IMR-90 (cell line): ENCODE results near the gene RETREG1. TPM values are rescaled to one million over a fixed set of nuclear protein-coding genes. Genes with fewer than 3 reads are reported as not detected.

Experiments
- ATAC-seq: fragments of 200-7000 bp; cut with Tn5 transposase; 2 replicates; pipeline ENCODE4 v1.9.1; 2020; ENCODE audit warnings: low read depth, mild to moderate bottlenecking, moderate library complexity
- BruUV-seq: library from RNA; stranded (reverse); fragments of 400-500 nt; replicated peaks from 2 replicates; lab custom pipeline; 2021; lab: Mats Ljungman, UMichigan
- CTCF ChIA-PET: fragments of 300-600 bp; formaldehyde crosslinking; extraction: SDS; loops from one replicate; lab custom pipeline; 2021; ENCODE audit warnings: antibody characterized with exemption; lab: Yijun Ruan, JAX
- POLR2A ChIA-PET: fragments of 300-600 bp; sonication (Branson Sonifier 250); formaldehyde crosslinking; loops from one replicate; lab custom pipeline; 2022; ENCODE audit warnings: antibody characterized with exemption; ENCODE audit not compliant: unreplicated experiment; lab: Charles Lee
- DNase-seq: peaks from one replicate; pipeline ENCODE4 v3.0.0; 2013
- H2AFZ ChIP-seq: replicated peaks from 2 replicates; pipeline ENCODE3; 2013; ENCODE audit warnings: low read length, mild to moderate bottlenecking; ENCODE audit not compliant: poor library complexity
- H2AK5ac ChIP-seq: 2 replicates; pipeline ENCODE4 v1.6.1; 2013; ENCODE audit warnings: low read depth, low read length, inconsistent platforms
- H2AK9ac ChIP-seq: replicated peaks from 2 replicates; pipeline ENCODE3; 2013; ENCODE audit warnings: mild to moderate bottlenecking, low read depth, low read length, moderate library complexity; ENCODE audit not compliant: poor library complexity
- H2BK120ac ChIP-seq: 2 replicates; pipeline ENCODE4 v1.6.1; 2013; ENCODE audit warnings: low read depth, low read length, inconsistent platforms
- H2BK15ac ChIP-seq: 3 replicates; pipeline ENCODE4 v1.6.1; 2013; ENCODE audit warnings: low read depth, low read length, inconsistent platforms
- H2BK20ac ChIP-seq: 2 replicates; pipeline ENCODE4 v1.6.1; 2013; ENCODE audit warnings: low read depth, mild to moderate bottlenecking, inconsistent platforms, low read length, moderate library complexity
- H2BK5ac ChIP-seq: 2 replicates; pipeline ENCODE4 v1.6.1; 2013; ENCODE audit warnings: mild to moderate bottlenecking, low read depth, low read length, inconsistent platforms; ENCODE audit not compliant: poor library complexity, severe bottlenecking
- H3K14ac ChIP-seq: replicated peaks from 2 replicates; pipeline ENCODE4 v1.6.1; 2013; ENCODE audit warnings: low read depth, low read length, inconsistent platforms
- H3K18ac ChIP-seq: 2 replicates; pipeline ENCODE4 v1.6.1; 2013; ENCODE audit warnings: low read depth, low read length, control low read depth
- H3K23ac ChIP-seq: 2 replicates; pipeline ENCODE4 v1.6.1; 2013; ENCODE audit warnings: low read depth, low read length, inconsistent platforms
- H3K27ac ChIP-seq: 2 replicates; pipeline ENCODE4 v1.5.1; 2013; ENCODE audit warnings: mild to moderate bottlenecking, control low read depth, low read length; ENCODE audit not compliant: insufficient read depth
- H3K27me3 ChIP-seq: 2 replicates; pipeline ENCODE4 v1.6.1; 2013; ENCODE audit warnings: low read length; ENCODE audit not compliant: control insufficient read depth, insufficient read depth
- H3K36me3 ChIP-seq: 2 replicates; pipeline ENCODE4 v1.6.1; 2013; ENCODE audit warnings: low read length, mixed read lengths; ENCODE audit not compliant: control insufficient read depth, insufficient read depth
- H3K4ac ChIP-seq: 2 replicates; pipeline ENCODE4 v1.6.1; 2013; ENCODE audit warnings: low read depth, low read length, inconsistent platforms
- H3K4me1 ChIP-seq: 2 replicates; pipeline ENCODE4 v1.6.1; 2013; ENCODE audit warnings: low read length, mixed read lengths; ENCODE audit not compliant: control insufficient read depth, insufficient read depth
- H3K4me2 ChIP-seq: 2 replicates; pipeline ENCODE4 v1.6.1; 2013; ENCODE audit warnings: low read depth, mild to moderate bottlenecking, control low read depth, low read length, moderate library complexity
- H3K4me3 ChIP-seq: 2 replicates; pipeline ENCODE4 v1.5.1; 2013; ENCODE audit warnings: low read depth, mild to moderate bottlenecking, control low read depth, low read length, moderate library complexity; ENCODE audit not compliant: insufficient read depth
- H3K56ac ChIP-seq: 2 replicates; pipeline ENCODE4 v1.6.1; 2013; ENCODE audit warnings: low read length, inconsistent platforms; ENCODE audit not compliant: insufficient read depth; ENCODE audit errors: extremely low read depth
- H3K79me1 ChIP-seq, 2 experiments: 2 replicates each; pipeline ENCODE4 v1.6.1; 2013; ENCODE audit warnings: low read length in 2 of 2, inconsistent platforms in 1 of 2, low read depth in 1 of 2
- H3K9ac ChIP-seq: 2 replicates; pipeline ENCODE4 v1.6.1; 2013; ENCODE audit warnings: low read depth, low read length, control low read depth
- H3K9me1 ChIP-seq: 2 replicates; pipeline ENCODE4 v1.6.1; 2013; ENCODE audit warnings: low read length, inconsistent platforms; ENCODE audit not compliant: insufficient read depth
- H3K9me3 ChIP-seq: 2 replicates; pipeline ENCODE4 v1.6.1; 2013; ENCODE audit warnings: low read length; ENCODE audit not compliant: control insufficient read depth, insufficient read depth
- H4K20me1 ChIP-seq: 2 replicates; pipeline ENCODE4 v1.6.1; 2013; ENCODE audit warnings: low read length, inconsistent platforms; ENCODE audit not compliant: insufficient read depth
- H4K5ac ChIP-seq: 2 replicates; pipeline ENCODE4 v1.6.1; 2013; ENCODE audit warnings: mild to moderate bottlenecking, low read depth, low read length, control low read depth
- H4K8ac ChIP-seq, 2 experiments: 2 replicates each; pipeline ENCODE4 v1.6.1; 2013; ENCODE audit warnings: low read depth in 2 of 2, low read length in 2 of 2, control low read depth in 1 of 2, inconsistent platforms in 1 of 2
- H4K91ac ChIP-seq: 2 replicates; pipeline ENCODE4 v1.6.1; 2013; ENCODE audit warnings: low read depth, low read length, inconsistent platforms; ENCODE audit not compliant: insufficient read depth
- BHLHE40 ChIP-seq: fragments of 150-350 bp; IDR thresholded peaks from 2 replicates; pipeline ENCODE4 v1.6.1; 2016; ENCODE audit warnings: mild to moderate bottlenecking, low read depth, low read length
- CHD1 ChIP-seq: IDR thresholded peaks from 2 replicates; pipeline ENCODE4 v1.6.1; 2012; ENCODE audit warnings: low read depth, low read length, improper control_type of control experiment
- RFX5 ChIP-seq: IDR thresholded peaks from 2 replicates; pipeline ENCODE4 v1.8.0; 2012; ENCODE audit warnings: low read depth, mild to moderate bottlenecking, low read length, moderate library complexity
- USF2 ChIP-seq: fragments of 150-350 bp; IDR thresholded peaks from 2 replicates; pipeline ENCODE4 v1.6.1; 2017; ENCODE audit warnings: mild to moderate bottlenecking, antibody characterized with exemption, low read length, low read depth
- WGBS, 2 experiments: methylation state at CpG; one replicate each; pipeline versions ENCODE4 v1.1.5 to v1.1.7; 2013; ENCODE audit warnings: missing lambda C conversion rate in 2 of 2; ENCODE audit not compliant: insufficient read length in 1 of 2; ENCODE audit errors: extremely low coverage in 2 of 2; 5-methylcytosine and 5-hydroxymethylcytosine counted together
- dilution Hi-C: fragments of 300-500 bp; cut with HindIII; formaldehyde crosslinking; loops from one replicate; pipeline ENCODE4 v1.14.3; 2018; ENCODE audit warnings: low sequenced_read_pairs; ENCODE audit not compliant: unreplicated experiment
- in situ Hi-C: fragments of 300-500 bp; cut with MboI; formaldehyde crosslinking; loops from 3 replicates; pipeline ENCODE4 v1.14.3; 2019; ENCODE audit warnings: low sequenced_read_pairs, inconsistent platforms, mixed read lengths
- intact Hi-C: fragments of 100-400 bp; cut with micrococcal nuclease; formaldehyde crosslinking; loops from 2 replicates; pipeline ENCODE4 v1.10.0; 2022
- polyA plus RNA-seq, 3 experiments: library from polyadenylated mRNA; depleted of rRNA; stranded (reverse); fragments of >200 nt; gene quantifications; 2 replicates each; pipeline ENCODE4 v1.2.3, GENCODE V29; 2012; ENCODE audit warnings: low replicate concordance in 1 of 3
- total RNA-seq: library from RNA; depleted of rRNA; stranded (reverse); fragments of >200 nt; gene quantifications from 2 replicates; pipeline ENCODE4 v1.2.3, GENCODE V29; 2012

RETREG1 gene
- total and polyA plus RNA-seq, 2 of the 4 experiments (the other 2 are of a cell fraction), result not detected

DNA sequence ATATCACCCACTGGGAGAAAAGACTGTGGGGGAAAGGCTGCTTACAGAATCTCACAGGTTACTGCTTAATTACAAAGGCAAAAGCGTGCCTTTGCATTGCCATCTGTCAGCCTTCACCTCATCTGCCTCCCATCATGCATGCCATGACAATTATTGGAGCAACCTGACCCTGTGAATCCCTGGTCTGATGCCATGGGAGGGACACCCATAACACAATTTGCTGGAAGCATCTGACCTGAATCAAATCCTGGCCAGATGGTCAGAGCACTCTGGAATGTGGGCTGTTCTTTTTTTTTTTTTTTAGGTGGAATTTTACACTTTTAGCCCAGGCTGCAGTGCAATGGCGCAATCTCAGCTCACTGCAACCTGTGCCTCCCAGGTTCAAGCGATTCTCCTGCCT, 11.6 kb upstream of the RETREG1 start:
- CTCF ChIA-PET, result interaction anchor here (0.6 kb wide), 1 partner anchor 34 kb away, joined by 4 read pairs; no protein-coding TSS in a partner anchor
- no CpG with 5 or more reads among the region's 3 CpGs for WGBS, 2 experiments
- Histone ChIP-seq H4K20me1 (no peaks in the 10 kb centered on the region), H2BK5ac (no peak overlapping the region), H2BK20ac (no peak overlapping the region), H4K8ac (no peak overlapping the region), H3K4ac (no peak overlapping the region), H3K14ac (no peak overlapping the region), H3K4me2 (no peak overlapping the region), H2AK9ac (no peak overlapping the region), H3K4me3 (no peak overlapping the region), H3K9ac (no peak overlapping the region), H3K9me1 (no peaks in the 10 kb centered on the region), H2AK5ac (no peak overlapping the region), H3K23ac (no peak overlapping the region; the same call in 1 of the 2 replicates), H4K5ac (no peak overlapping the region), H4K91ac (no peak overlapping the region), H2BK120ac (no peak overlapping the region), H3K27ac (no peak overlapping the region), H3K56ac (no peak overlapping the region), H2AFZ (no peak overlapping the region), H3K18ac (no peak overlapping the region), H2BK15ac (no peak overlapping the region), H3K36me3 (no peaks in the 10 kb centered on the region), H3K27me3 (peaks cover 26% of the 10 kb centered on the region), H3K79me1 (no peaks in the 10 kb centered on the region), H3K4me1 (no peaks in the 10 kb centered on the region), H3K9me3 (no peaks in the 10 kb centered on the region)
- no TSS peak for BruUV-seq
- TF ChIP-seq USF2, result no peak
- TF ChIP-seq BHLHE40, result no peak
- TF ChIP-seq CHD1, result no peak
- TF ChIP-seq RFX5, result no peak
- intact Hi-C loops (no loop called here), dilution Hi-C loops (no loop called here), in situ Hi-C loops (no loop called here)
- POLR2A ChIA-PET, result no interaction called here
- ATAC-seq (no peak), DNase-seq (no peak)
